ENCODE data around the gene FKBP7. TPM values are rescaled to one million over a fixed set of nuclear protein-coding genes. Genes with fewer than 3 reads are reported as not detected.

FKBP7 gene
- total and polyA plus RNA-seq, 2 of the 13 experiments (the other 11 are each of a cell fraction or from before 2014, with no cell fraction given) = 12.4 to 14.8 TPM

- no peak for TF ChIP-seq ZNF646 (CRISPR knock-in tag; IDR thresholded peaks at IDR 0.05)
- peak; percentile 67; the same call in 1 of the 2 replicates for TF ChIP-seq ZNF605 (CRISPR knock-in tag; IDR thresholded peaks at IDR 0.05)
- peak; percentile 42; the same call in 1 of the 2 replicates for TF ChIP-seq ZFY (CRISPR knock-in tag; IDR thresholded peaks at IDR 0.05)
- TF ChIP-seq MAFF (IDR thresholded peaks at IDR 0.05; ENCODE audit: low read depth, low read length) = peak; percentile 38
- TF ChIP-seq GATAD1 (CRISPR knock-in tag; IDR thresholded peaks at IDR 0.05) = peak; percentile 82
- TF ChIP-seq FIP1L1 (IDR thresholded peaks at IDR 0.05; ENCODE audit: borderline replicate concordance, insufficient read depth, low read depth, low read length) = no peak
- peak; percentile 53 for TF ChIP-seq SRSF1 (optimal IDR thresholded peaks at IDR 0.05; ENCODE audit: low read depth, low read length)
- TF ChIP-seq DRAP1 (CRISPR knock-in tag; IDR thresholded peaks at IDR 0.05) = 0 out of 2 replicates have a peak, but pooled peaks have one; percentile 31
- TF ChIP-seq CREBL2 (CRISPR knock-in tag; IDR thresholded peaks at IDR 0.05; ENCODE audit: borderline replicate concordance) = peak; percentile 26; the same call in 1 of the 2 replicates
- TF ChIP-seq NFKB2 (CRISPR knock-in tag; IDR thresholded peaks at IDR 0.05; ENCODE audit: borderline replicate concordance) = peak; percentile 44; the same call in 1 of the 2 replicates
- peak; percentile 61; the same call in 1 of the 2 replicates for TF ChIP-seq MYC (CRISPR knock-in tag; IDR thresholded peaks at IDR 0.05; ENCODE audit: borderline replicate concordance)
- peak; percentile 80 for TF ChIP-seq GABPA (IDR thresholded peaks at IDR 0.05; ENCODE audit: low read depth, low read length)
- TF ChIP-seq GABPA (CRISPR knock-in tag; IDR thresholded peaks at IDR 0.05; ENCODE audit: low read depth) = peak; percentile 94
- TF ChIP-seq PHF5A (CRISPR knock-in tag; IDR thresholded peaks at IDR 0.05; ENCODE audit: low read depth, unreplicated experiment) = no peak
- TF ChIP-seq KMT2B (CRISPR knock-in tag; IDR thresholded peaks at IDR 0.05) = peak; percentile 71; the same call in 1 of the 2 replicates
- no peak for TF ChIP-seq ZBTB37 (CRISPR knock-in tag; IDR thresholded peaks at IDR 0.05)
- TF ChIP-seq YEATS2 (CRISPR knock-in tag; IDR thresholded peaks at IDR 0.05; ENCODE audit: borderline replicate concordance) = peak; percentile 65; the same call in 1 of the 2 replicates
- peak; percentile 41; the same call in 1 of the 2 replicates for TF ChIP-seq ZNF501 (CRISPR knock-in tag; IDR thresholded peaks at IDR 0.05)
- TF ChIP-seq REXO4 (CRISPR knock-in tag; IDR thresholded peaks at IDR 0.05; ENCODE audit: borderline replicate concordance) = 0 out of 2 replicates have a peak, but pooled peaks have one; percentile 38
- peak; percentile 82; the same call in 1 of the 2 replicates for TF ChIP-seq HOMEZ (CRISPR knock-in tag; IDR thresholded peaks at IDR 0.05; ENCODE audit: low read depth)
Measured at GRCh38 chr2:178522950-178523595, 44.7 kb upstream of the FKBP7 start (continued).
